ENCODE results near the gene NFKBIZ.

- TF ChIP-seq CTCF (IDR thresholded peaks at IDR 0.05) (no peak), ARID4B (CRISPR knock-in tag; IDR thresholded peaks at IDR 0.05; ENCODE audit: borderline replicate concordance) (no peak), NR2C2 (CRISPR knock-in tag; IDR thresholded peaks at IDR 0.05) (no peak), ZNF425 (CRISPR knock-in tag; conservative IDR thresholded peaks at IDR 0.05) (no peak), AR (CRISPR knock-in tag; IDR thresholded peaks at IDR 0.05) (no peak), PRDM15 (CRISPR knock-in tag; IDR thresholded peaks at IDR 0.05) (no peak), CBFB (CRISPR knock-in tag; IDR thresholded peaks at IDR 0.05; ENCODE audit: low read depth) (no peak), ETV6 (CRISPR knock-in tag; IDR thresholded peaks at IDR 0.05) (no peak), GABPB1 (CRISPR knock-in tag; IDR thresholded peaks at IDR 0.05) (no peak), FOXP1 (CRISPR knock-in tag; IDR thresholded peaks at IDR 0.05; ENCODE audit: borderline replicate concordance) (no peak)
Observed at GRCh38 chr3:101833446-101833974, 15.8 kb upstream of the NFKBIZ start.

Data from WTC11 (cell line).